CD4-positive, alpha-beta memory T cell (primary cell): ENCODE results near the gene ARID1B. TPM values are rescaled to one million over a fixed set of nuclear protein-coding genes. Genes with fewer than 3 reads are reported as not detected.

Experiments
- CTCF ChIA-PET: fragments of 350-600 bp; sonication (Branson Sonifier 250); formaldehyde crosslinking; loops from one replicate; lab custom pipeline; 2021; ENCODE audit warnings: inconsistent platforms; ENCODE audit not compliant: partially characterized antibody; lab: Charles Lee
- POLR2A ChIA-PET: fragments of 350-600 bp; sonication (Branson Sonifier 250); formaldehyde crosslinking; loops from one replicate; lab custom pipeline; 2021; ENCODE audit not compliant: partially characterized antibody; lab: Charles Lee
- DNase-seq, 5 donors: peaks; one replicate each; pipeline versions ENCODE4 v3.0.0 to v3.0.0-alpha.2; 2020 to 2022; ENCODE audit warnings: mixed read lengths in 1 of 5
- H3K27ac ChIP-seq: one replicate; pipeline ENCODE4 v1.7.0; 2013; ENCODE audit warnings: low read depth, low read length
- H3K27me3 ChIP-seq: 2 replicates; pipeline ENCODE4 v1.7.0; 2013; ENCODE audit warnings: mild to moderate bottlenecking, low read length, moderate library complexity; ENCODE audit not compliant: insufficient read depth
- H3K36me3 ChIP-seq: 2 replicates; pipeline ENCODE4 v1.7.0; 2013; ENCODE audit warnings: mild to moderate bottlenecking, low read length, moderate library complexity; ENCODE audit not compliant: insufficient read depth
- H3K4me1 ChIP-seq: 2 replicates; pipeline ENCODE4 v1.7.0; 2013; ENCODE audit warnings: mild to moderate bottlenecking, low read length, moderate library complexity; ENCODE audit not compliant: insufficient read depth
- H3K4me3 ChIP-seq, 2 donors: one replicate each; pipeline ENCODE4 v1.7.0; 2013; ENCODE audit warnings: low read length in 2 of 2, mild to moderate bottlenecking in 1 of 2
- H3K9me3 ChIP-seq, 2 donors: one replicate each; pipeline ENCODE4 v1.7.0; 2013; ENCODE audit warnings: low read length in 2 of 2, control low read depth in 1 of 2; ENCODE audit not compliant: control insufficient read depth in 1 of 2
- H3K27ac Mint-ChIP-seq, 7 donors: one replicate each; pipeline ENCODE4 v1.8.0; 2020 to 2021; ENCODE audit warnings: mixed read lengths in 7 of 7, mild to moderate bottlenecking in 6 of 7, inconsistent platforms in 3 of 7, moderate library complexity in 3 of 7
- H3K27me3 Mint-ChIP-seq, 2 donors: one replicate each; pipeline ENCODE4 v1.8.0; 2020 to 2021; ENCODE audit warnings: mixed read lengths in 2 of 2
- H3K36me3 Mint-ChIP-seq, 2 donors: one replicate each; pipeline ENCODE4 v1.8.0; 2020 to 2021; ENCODE audit warnings: mixed read lengths in 2 of 2, inconsistent platforms in 1 of 2, mild to moderate bottlenecking in 1 of 2
- H3K4me1 Mint-ChIP-seq, 4 donors: one replicate each; pipeline ENCODE4 v1.8.0; 2020 to 2021; ENCODE audit warnings: mixed read lengths in 4 of 4, mild to moderate bottlenecking in 1 of 4
- H3K4me3 Mint-ChIP-seq, 8 donors: one replicate each; pipeline ENCODE4 v1.8.0; 2020 to 2021; ENCODE audit warnings: mixed read lengths in 8 of 8, mild to moderate bottlenecking in 7 of 8, moderate library complexity in 6 of 8, inconsistent platforms in 3 of 8
- H3K9me3 Mint-ChIP-seq, 8 donors: one replicate each; pipeline ENCODE4 v1.8.0; 2020 to 2021; ENCODE audit warnings: mixed read lengths in 8 of 8, mild to moderate bottlenecking in 5 of 8, inconsistent platforms in 3 of 8, moderate library complexity in 1 of 8
- intact Hi-C: fragments of 100-400 bp; cut with micrococcal nuclease; formaldehyde crosslinking; loops from one replicate; pipeline ENCODE4 v1.15.1; 2023
- polyA plus RNA-seq, 2 donors: library from polyadenylated mRNA; unstranded; fragments of 300-500 nt; fragmentation: Illumina TruSeq; gene quantifications; one replicate each; pipeline ENCODE4 v1.2.3, GENCODE V29; 2021
- total RNA-seq, 2 experiments: library from RNA; stranded (reverse); gene quantifications; one replicate each; pipeline ENCODE4 v1.2.3, GENCODE V29; 2021

ARID1B gene
- total and polyA plus RNA-seq, 4 experiments from 2014 or later = 5.4 to 131 (median 72.4) TPM

DNA sequence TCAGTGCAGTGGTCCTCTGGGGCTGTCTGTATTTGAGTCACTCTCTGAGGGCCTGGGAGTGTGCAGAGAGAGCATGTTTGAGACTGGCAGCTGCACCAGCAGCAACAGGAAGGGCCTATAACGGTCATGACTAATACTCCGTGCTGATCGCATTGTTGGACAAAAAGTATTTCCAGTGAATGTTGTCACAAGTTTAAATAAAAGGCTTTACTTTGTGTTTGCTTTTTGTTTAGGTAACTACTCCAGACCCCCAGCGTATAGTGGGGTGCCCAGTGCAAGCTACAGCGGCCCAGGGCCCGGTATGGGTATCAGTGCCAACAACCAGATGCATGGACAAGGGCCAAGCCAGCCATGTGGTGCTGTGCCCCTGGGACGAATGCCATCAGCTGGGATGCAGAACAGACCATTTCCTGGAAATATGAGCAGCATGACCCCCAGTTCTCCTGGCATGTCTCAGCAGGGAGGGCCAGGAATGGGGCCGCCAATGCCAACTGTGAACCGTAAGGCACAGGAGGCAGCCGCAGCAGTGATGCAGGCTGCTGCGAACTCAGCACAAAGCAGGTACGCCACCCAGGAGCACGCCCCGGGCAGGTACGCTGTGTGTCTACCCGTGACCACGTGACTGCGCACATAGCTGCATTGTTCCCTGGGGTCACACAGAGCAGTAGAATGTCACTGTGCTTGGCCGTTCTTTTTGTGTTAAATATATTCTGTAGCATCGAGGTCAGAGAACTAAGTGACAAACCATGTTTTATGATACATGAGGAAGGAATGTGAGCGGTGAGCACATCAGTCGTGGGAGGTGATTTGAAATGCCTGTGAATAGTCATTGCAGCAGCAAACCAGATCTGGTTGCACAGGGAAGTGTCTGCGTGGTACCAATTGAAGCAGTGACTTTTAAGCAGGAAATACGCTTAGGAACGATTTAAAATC lies 371.5 kb downstream of the ARID1B start:
- Mint-ChIP-seq H3K36me3 (peaks cover 31 to 50% of the 10 kb centered on the region in 2 donors), H3K4me3 (no peak overlapping the region), H3K9me3 (no peaks in the 10 kb centered on the region), H3K4me1 (peaks cover 13 to 24% (median 23%) of the 10 kb centered on the region in 4 donors), H3K27me3 (no peaks in the 10 kb centered on the region), H3K27ac (peak overlapping the region in 3 of 7 donors; percentile 22 to 72 (median 63))
- Histone ChIP-seq H3K4me3 (no peak overlapping the region), H3K9me3 (no peaks in the 10 kb centered on the region), H3K4me1 (peaks cover 11% of the 10 kb centered on the region), H3K36me3 (peaks cover 17% of the 10 kb centered on the region), H3K27me3 (no peaks in the 10 kb centered on the region), H3K27ac (no peak overlapping the region)
- intact Hi-C loops = no loop called here
- POLR2A ChIA-PET = no interaction called here
- CTCF ChIA-PET = no interaction called here
- DNase-seq = no peak

DNA sequence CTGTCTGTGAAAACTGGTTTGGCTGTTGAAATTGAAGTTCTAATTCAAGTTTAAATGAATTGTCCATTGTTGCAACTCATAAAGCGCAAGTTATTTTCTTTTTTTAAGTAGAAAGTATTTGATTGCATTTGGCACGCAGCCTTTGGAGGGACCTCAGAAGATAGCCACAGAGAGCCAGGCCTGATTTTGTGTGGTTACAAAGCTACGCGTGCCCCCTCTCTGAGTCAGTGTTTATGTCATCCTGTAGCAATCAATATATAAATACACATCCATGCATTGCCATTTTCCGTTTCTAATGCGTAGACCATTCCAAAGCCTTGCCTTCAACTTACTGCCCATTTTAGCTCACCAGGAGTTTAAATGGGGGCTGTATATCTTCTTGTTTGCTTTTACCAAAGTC lies 372.9 kb downstream of the ARID1B start:
- H3K9me3 Mint-ChIP-seq = no peaks in the 10 kb centered on the region
- no peak for DNase-seq
- no peaks in the 10 kb centered on the region for H3K27me3 Mint-ChIP-seq
- no peaks in the 10 kb centered on the region for H3K27me3 ChIP-seq
- H3K36me3 ChIP-seq = peaks cover 20% of the 10 kb centered on the region
- H3K27ac ChIP-seq = no peak overlapping the region
- ChIA-PET CTCF (no interaction called here), POLR2A (no interaction called here)
- H3K36me3 Mint-ChIP-seq = peaks cover 40 to 59% of the 10 kb centered on the region in 2 donors
- peaks cover 13 to 28% (median 20%) of the 10 kb centered on the region in 4 donors for H3K4me1 Mint-ChIP-seq
- H3K4me3 ChIP-seq = no peak overlapping the region
- H3K4me3 Mint-ChIP-seq = no peak overlapping the region
- no peak overlapping the region for H3K27ac Mint-ChIP-seq
- H3K4me1 ChIP-seq = peaks cover 11% of the 10 kb centered on the region
- no peaks in the 10 kb centered on the region for H3K9me3 ChIP-seq
- intact Hi-C loops = loop anchor here (10.0 kb wide), 1 partner anchor 125 kb away; no protein-coding TSS in a partner anchor

DNA sequence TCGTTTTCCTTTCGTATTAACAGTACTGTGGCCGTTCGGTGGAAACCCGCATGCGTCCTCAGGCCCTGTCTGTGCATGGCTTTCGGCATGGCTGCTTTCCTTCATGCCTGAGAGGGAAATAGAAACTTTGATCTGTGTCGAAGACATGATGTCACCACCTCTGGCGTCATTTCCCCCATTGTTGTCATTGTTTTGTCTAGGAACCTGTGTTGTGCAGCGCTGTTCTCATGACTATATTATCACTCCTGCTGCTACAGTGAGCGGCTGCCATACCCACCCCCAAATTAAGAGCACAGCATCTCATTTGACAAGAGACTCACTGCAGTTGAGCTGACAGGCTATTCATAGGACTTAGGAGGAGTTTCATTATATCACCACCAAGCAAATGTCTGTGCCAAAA lies 373.9 kb downstream of the ARID1B start:
- H3K36me3 Mint-ChIP-seq = peaks cover 38 to 64% of the 10 kb centered on the region in 2 donors
- no peaks in the 10 kb centered on the region for H3K27me3 ChIP-seq
- no peak overlapping the region for H3K4me3 ChIP-seq
- intact Hi-C loops = loop anchor here (10.0 kb wide), 1 partner anchor 124 kb away; no protein-coding TSS in a partner anchor
- peaks cover 20% of the 10 kb centered on the region for H3K36me3 ChIP-seq
- H3K4me1 ChIP-seq = peaks cover 8% of the 10 kb centered on the region
- no peaks in the 10 kb centered on the region for H3K9me3 Mint-ChIP-seq
- no peaks in the 10 kb centered on the region for H3K9me3 ChIP-seq
- no peak overlapping the region for H3K4me3 Mint-ChIP-seq
- peaks cover 9 to 25% (median 14%) of the 10 kb centered on the region in 4 donors for H3K4me1 Mint-ChIP-seq
- DNase-seq = no peak
- CTCF ChIA-PET = no interaction called here
- peak overlapping the region in 3 of 7 donors; percentile 2 to 15 (median 4) for H3K27ac Mint-ChIP-seq
- POLR2A ChIA-PET = no interaction called here
- no peak overlapping the region for H3K27ac ChIP-seq
- no peaks in the 10 kb centered on the region for H3K27me3 Mint-ChIP-seq

DNA sequence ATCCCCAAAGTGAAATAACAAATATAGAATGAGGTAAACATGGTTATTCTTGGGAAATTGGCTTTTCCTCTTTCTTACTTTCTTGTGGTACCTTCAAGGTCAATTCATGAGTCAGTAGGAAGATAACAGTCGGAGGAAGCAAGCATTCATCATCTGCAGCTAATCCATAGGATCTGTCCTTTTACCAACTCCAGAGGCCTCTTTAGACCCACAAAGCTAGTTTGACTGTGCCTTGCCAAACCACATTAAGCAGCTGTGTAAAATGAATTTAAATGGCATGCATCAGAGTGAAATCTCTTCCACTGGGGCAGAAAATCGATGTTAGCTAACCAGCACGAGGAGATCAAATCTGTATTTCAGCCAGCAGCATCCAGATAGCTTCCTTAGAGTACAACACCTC lies 374.8 kb downstream of the ARID1B start:
- peaks cover 0 to 16% (median 7%) of the 10 kb centered on the region in 4 donors for H3K4me1 Mint-ChIP-seq
- CTCF ChIA-PET = no interaction called here
- DNase-seq = no peak
- POLR2A ChIA-PET = no interaction called here
- Histone ChIP-seq H3K27ac (no peak overlapping the region), H3K4me1 (no peaks in the 10 kb centered on the region), H3K4me3 (no peak overlapping the region), H3K36me3 (peaks cover 20% of the 10 kb centered on the region), H3K27me3 (no peaks in the 10 kb centered on the region), H3K9me3 (no peaks in the 10 kb centered on the region)
- peaks cover 0 to 1% (median 0%) of the 10 kb centered on the region in 8 donors for H3K9me3 Mint-ChIP-seq
- no peaks in the 10 kb centered on the region for H3K27me3 Mint-ChIP-seq
- intact Hi-C loops = loop anchor here (10.0 kb wide), 1 partner anchor 123 kb away; no protein-coding TSS in a partner anchor
- no peak overlapping the region for H3K27ac Mint-ChIP-seq
- peaks cover 34 to 63% of the 10 kb centered on the region in 2 donors for H3K36me3 Mint-ChIP-seq
- no peak overlapping the region for H3K4me3 Mint-ChIP-seq

DNA sequence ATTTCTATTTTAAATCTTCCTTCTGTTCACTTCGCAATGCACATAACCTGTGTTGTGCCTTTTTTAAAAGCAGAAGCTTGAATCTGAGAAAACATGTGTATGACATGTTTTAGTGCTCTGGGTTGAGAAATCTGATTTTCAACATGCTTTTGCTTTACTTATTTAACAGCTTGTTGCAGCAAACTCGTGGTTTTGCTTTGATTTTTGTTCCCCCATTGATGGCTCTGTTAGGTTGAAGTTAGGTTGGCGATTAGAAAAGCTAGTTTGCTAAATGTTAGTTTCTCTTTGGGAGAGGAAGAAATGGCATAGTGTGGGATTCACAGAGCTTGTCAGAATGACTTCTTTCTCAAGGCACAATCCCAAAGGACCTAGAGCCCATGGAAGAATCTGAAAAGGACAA lies 375.4 kb downstream of the ARID1B start:
- DNase-seq = no peak
- H3K9me3 Mint-ChIP-seq = peaks cover 0 to 2% (median 0%) of the 10 kb centered on the region in 8 donors
- H3K9me3 ChIP-seq = no peaks in the 10 kb centered on the region
- H3K4me3 Mint-ChIP-seq = no peak overlapping the region
- POLR2A ChIA-PET = no interaction called here
- no peak overlapping the region for H3K27ac ChIP-seq
- intact Hi-C loops = loop anchor here (10.0 kb wide), 1 partner anchor 122 kb away; no protein-coding TSS in a partner anchor
- CTCF ChIA-PET = no interaction called here
- H3K4me1 Mint-ChIP-seq = peaks cover 0 to 16% (median 6%) of the 10 kb centered on the region in 4 donors
- H3K36me3 ChIP-seq = peaks cover 20% of the 10 kb centered on the region
- no peaks in the 10 kb centered on the region for H3K4me1 ChIP-seq
- no peaks in the 10 kb centered on the region for H3K27me3 ChIP-seq
- peaks cover 38 to 68% of the 10 kb centered on the region in 2 donors for H3K36me3 Mint-ChIP-seq
- no peak overlapping the region for H3K4me3 ChIP-seq
- no peaks in the 10 kb centered on the region for H3K27me3 Mint-ChIP-seq
- H3K27ac Mint-ChIP-seq = peak overlapping the region in 3 of 7 donors; percentile 26 to 48 (median 45)

DNA sequence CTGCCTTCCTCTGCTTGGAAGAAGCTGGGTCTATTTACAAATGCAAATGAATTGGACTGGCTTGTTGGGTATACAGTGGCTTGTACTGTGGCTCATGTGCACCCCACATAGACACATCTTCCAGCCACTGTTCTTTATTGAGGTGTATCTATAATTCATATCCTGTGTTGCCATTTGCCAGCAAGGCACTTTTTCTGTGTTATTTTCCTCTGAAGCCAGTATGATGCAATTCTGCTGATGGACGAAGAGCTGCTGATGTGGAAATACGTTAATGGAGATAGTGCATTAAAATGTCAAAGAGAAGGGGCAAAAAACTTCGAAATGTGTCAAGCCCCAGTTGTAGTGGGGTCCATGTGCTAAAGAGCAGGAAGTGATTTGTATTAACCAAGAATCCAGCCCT lies 378.6 kb downstream of the ARID1B start:
- H3K4me1 ChIP-seq = no peaks in the 10 kb centered on the region
- ChIA-PET CTCF (interaction anchor here (0.7 to 1.2 kb wide), 2 partner anchors 28 to 113 kb away, joined by 3 to 4 read pairs; no protein-coding TSS in a partner anchor), POLR2A (interaction anchor here (0.6 kb wide), 1 partner anchor 58 kb away, joined by 3 read pairs; no protein-coding TSS in a partner anchor)
- peaks cover 21 to 57% of the 10 kb centered on the region in 2 donors for H3K36me3 Mint-ChIP-seq
- H3K9me3 Mint-ChIP-seq = peaks cover 0 to 2% (median 0%) of the 10 kb centered on the region in 8 donors
- no peak for DNase-seq
- intact Hi-C loops = loop anchor here (10.0 kb wide), 1 partner anchor 119 kb away; no protein-coding TSS in a partner anchor
- no peak overlapping the region for H3K27ac ChIP-seq
- H3K36me3 ChIP-seq = peaks cover 9% of the 10 kb centered on the region
- H3K27me3 ChIP-seq = no peaks in the 10 kb centered on the region
- no peak overlapping the region for H3K4me3 Mint-ChIP-seq
- H3K4me3 ChIP-seq = no peak overlapping the region
- peak overlapping the region in 1 of 7 donors; percentile 41 for H3K27ac Mint-ChIP-seq
- H3K4me1 Mint-ChIP-seq = peaks cover 0 to 11% (median 3%) of the 10 kb centered on the region in 4 donors
- no peaks in the 10 kb centered on the region for H3K27me3 Mint-ChIP-seq
- no peaks in the 10 kb centered on the region for H3K9me3 ChIP-seq

DNA sequence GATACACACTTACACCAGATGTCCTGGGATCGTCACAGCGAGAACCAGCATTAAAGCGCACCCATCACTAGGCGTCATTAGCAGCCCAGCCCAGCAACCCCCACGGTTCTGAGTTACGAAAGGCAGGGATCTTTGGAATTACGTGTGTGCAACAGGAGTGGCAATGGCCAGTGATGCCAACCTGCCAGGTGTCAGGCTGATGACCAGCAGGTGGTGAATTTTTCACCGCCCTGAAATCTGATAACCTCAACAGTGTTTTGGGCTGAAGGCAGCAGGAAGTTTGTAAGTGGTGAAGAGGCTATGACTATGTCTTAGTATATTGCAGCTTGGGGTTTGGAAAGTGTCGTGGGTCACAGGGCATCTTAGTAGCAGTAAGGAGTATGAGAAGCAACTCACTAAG lies 380.1 kb downstream of the ARID1B start:
- Histone ChIP-seq H3K9me3 (no peaks in the 10 kb centered on the region), H3K27me3 (no peaks in the 10 kb centered on the region), H3K4me3 (no peak overlapping the region), H3K4me1 (no peaks in the 10 kb centered on the region), H3K36me3 (peaks cover 3% of the 10 kb centered on the region), H3K27ac (no peak overlapping the region)
- ChIA-PET CTCF (interaction anchor here (1.2 kb wide), 1 partner anchor 27 kb away, joined by 3 read pairs; no protein-coding TSS in a partner anchor), POLR2A (no interaction called here)
- intact Hi-C loops = loop anchor here (10.0 kb wide), 1 partner anchor 118 kb away; no protein-coding TSS in a partner anchor
- H3K36me3 Mint-ChIP-seq = peaks cover 24 to 48% of the 10 kb centered on the region in 2 donors
- H3K4me3 Mint-ChIP-seq = no peak overlapping the region
- H3K4me1 Mint-ChIP-seq = peaks cover 0 to 10% (median 0%) of the 10 kb centered on the region in 4 donors
- peaks cover 0 to 2% (median 0%) of the 10 kb centered on the region in 8 donors for H3K9me3 Mint-ChIP-seq
- no peaks in the 10 kb centered on the region for H3K27me3 Mint-ChIP-seq
- no peak for DNase-seq
- no peak overlapping the region for H3K27ac Mint-ChIP-seq
